ENCODE data around the gene PDGFRA. TPM values are rescaled to one million over a fixed set of nuclear protein-coding genes. Genes with fewer than 3 reads are reported as not detected.

PDGFRA gene
- polyA plus RNA-seq, 1 donor from 2014 or later, result 0.43 TPM

GRCh38 chr4:54225598-54226403, 3.3 kb upstream of the PDGFRA start:
- H3K79me2 ChIP-seq (replicated peaks; ENCODE audit: insufficient read depth, low read length), result no peaks in the 10 kb centered on the region
- H4K20me1 ChIP-seq (ENCODE audit: insufficient read depth), result no peaks in the 10 kb centered on the region
- H3K27me3 ChIP-seq (ENCODE audit: insufficient read depth, low read depth, low read length), result peaks cover 67% of the 10 kb centered on the region
- no peak overlapping the region for H3K4me2 ChIP-seq (ENCODE audit: low read length)
- no peak overlapping the region for H3K4me3 ChIP-seq (ENCODE audit: low read length)
- no peak overlapping the region for H3K9ac ChIP-seq (ENCODE audit: low read length)
- TF ChIP-seq CTCF (IDR thresholded peaks at IDR 0.05; ENCODE audit: poor library complexity, severe bottlenecking) (no peak), POLR2AphosphoS5 (IDR thresholded peaks at IDR 0.05) (no peak), TAF1 (IDR thresholded peaks at IDR 0.05; ENCODE audit: low read depth) (no peak), MXI1 (conservative IDR thresholded peaks at IDR 0.05; ENCODE audit: poor library complexity, severe bottlenecking) (no peak), SMC3 (conservative IDR thresholded peaks at IDR 0.05; ENCODE audit: poor library complexity) (no peak), EZH2 (IDR thresholded peaks at IDR 0.05; ENCODE audit: borderline replicate concordance, insufficient read depth, low read length, poor library complexity, severe bottlenecking) (no peak), REST (IDR thresholded peaks at IDR 0.05; ENCODE audit: borderline replicate concordance) (no peak), RAD21 (conservative IDR thresholded peaks at IDR 0.05) (no peak), EP300 (conservative IDR thresholded peaks at IDR 0.05; ENCODE audit: poor library complexity, severe bottlenecking) (no peak)
- H2AFZ ChIP-seq (ENCODE audit: low read depth, low read length), result no peak overlapping the region
- no peak overlapping the region for H3K27ac ChIP-seq (ENCODE audit: low read length)
- no peaks in the 10 kb centered on the region for H3K36me3 ChIP-seq (ENCODE audit: insufficient read depth, low read length)
- no peaks in the 10 kb centered on the region for H3F3A ChIP-seq (ENCODE audit: insufficient read depth, low read length, poor library complexity, severe bottlenecking)
- H3K9me2 ChIP-seq (ENCODE audit: insufficient read depth, low read length), result no peaks in the 10 kb centered on the region
- H3K9me3 ChIP-seq (ENCODE audit: low read length), result no peaks in the 10 kb centered on the region

- Histone ChIP-seq H3K4me2 (ENCODE audit: low read length) (no peak overlapping the region), H4K20me1 (ENCODE audit: insufficient read depth) (no peaks in the 10 kb centered on the region), H3K79me2 (replicated peaks; ENCODE audit: insufficient read depth, low read length) (no peaks in the 10 kb centered on the region), H3K9me3 (ENCODE audit: low read length) (no peaks in the 10 kb centered on the region), H3K36me3 (ENCODE audit: insufficient read depth, low read length) (no peaks in the 10 kb centered on the region), H3K4me3 (ENCODE audit: low read length) (peak overlapping the region; percentile 70), H3F3A (ENCODE audit: insufficient read depth, low read length, poor library complexity, severe bottlenecking) (no peaks in the 10 kb centered on the region), H3K9ac (ENCODE audit: low read length) (no peak overlapping the region), H2AFZ (ENCODE audit: low read depth, low read length) (no peak overlapping the region), H3K9me2 (ENCODE audit: insufficient read depth, low read length) (no peaks in the 10 kb centered on the region), H3K27me3 (ENCODE audit: insufficient read depth, low read depth, low read length) (peaks cover 75% of the 10 kb centered on the region), H3K27ac (ENCODE audit: low read length) (no peak overlapping the region)
- TF ChIP-seq EZH2 (IDR thresholded peaks at IDR 0.05; ENCODE audit: borderline replicate concordance, insufficient read depth, low read length, poor library complexity, severe bottlenecking) (no peak), EP300 (conservative IDR thresholded peaks at IDR 0.05; ENCODE audit: poor library complexity, severe bottlenecking) (no peak), TAF1 (IDR thresholded peaks at IDR 0.05; ENCODE audit: low read depth) (no peak), POLR2AphosphoS5 (IDR thresholded peaks at IDR 0.05) (no peak), RAD21 (conservative IDR thresholded peaks at IDR 0.05) (no peak), SMC3 (conservative IDR thresholded peaks at IDR 0.05; ENCODE audit: poor library complexity) (no peak), REST (IDR thresholded peaks at IDR 0.05; ENCODE audit: borderline replicate concordance) (no peak), MXI1 (conservative IDR thresholded peaks at IDR 0.05; ENCODE audit: poor library complexity, severe bottlenecking) (no peak), CTCF (IDR thresholded peaks at IDR 0.05; ENCODE audit: poor library complexity, severe bottlenecking) (no peak)
Observed at GRCh38 chr4:54226404-54227255, 2.5 kb upstream of the PDGFRA start.

Data from neural cell (in vitro differentiated cells).